ENCODE results near the gene ECI2. TPM values are rescaled to one million over a fixed set of nuclear protein-coding genes. Genes with fewer than 3 reads are reported as not detected.

The ECI2 gene
- total RNA-seq, 4 donors from 2014 or later = 22.8 to 35.4 (median 30.2) TPM

DNA sequence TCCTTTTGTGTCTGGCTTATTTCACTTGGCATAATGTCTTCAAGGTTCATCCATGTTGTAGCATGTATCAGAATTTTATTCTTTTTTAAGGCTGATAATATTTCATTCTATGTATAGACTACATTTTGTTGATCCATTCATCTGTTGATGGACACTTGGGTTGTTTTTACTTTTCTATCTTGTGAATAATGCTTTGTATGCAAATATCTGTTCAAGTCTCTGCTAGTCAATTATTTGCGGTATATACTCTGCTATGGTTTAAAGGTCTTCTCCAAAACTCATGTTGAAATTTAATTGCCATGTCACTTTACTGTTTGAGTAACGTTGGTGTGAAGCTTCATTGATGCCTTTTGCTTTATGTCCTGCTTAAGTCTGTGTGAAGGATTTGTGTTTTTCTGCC is 27.5 kb downstream of the ECI2 start:
- no peak overlapping the region for H3K4me3 ChIP-seq (ENCODE audit: low read depth, poor library complexity, severe bottlenecking)
- intact Hi-C loops (cut with DNase I; ENCODE audit: low total_unique reads) = no loop called here
- 76 to 80% methylated on average over 2 of the region's 2 CpGs for WGBS, 2 donors

DNA sequence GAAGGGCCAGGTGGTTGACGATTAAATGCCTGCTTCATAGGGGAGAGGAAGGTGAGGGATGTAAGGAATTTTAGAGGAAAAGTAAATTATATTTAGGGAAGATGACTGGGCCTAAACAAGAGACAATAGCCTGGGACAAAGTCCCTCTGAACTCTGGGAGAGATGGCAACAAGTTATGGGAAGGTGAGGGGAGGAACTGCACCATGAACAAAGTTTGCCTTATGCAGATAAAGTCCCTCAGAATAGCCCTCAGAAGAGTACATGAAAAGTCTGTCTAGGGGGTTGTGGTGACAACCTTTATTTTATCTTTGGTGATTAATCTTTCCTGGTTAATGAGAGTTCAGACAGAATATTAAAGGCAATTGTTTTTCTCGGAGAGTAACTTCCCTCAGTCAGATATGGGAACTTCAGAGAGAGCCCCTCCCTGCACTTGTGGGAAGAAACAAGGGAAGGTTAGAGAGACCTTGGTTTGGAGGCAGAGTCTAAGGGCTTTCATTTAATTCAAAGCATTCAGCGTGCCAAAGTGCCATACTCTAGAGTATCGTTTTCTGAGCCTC is 29.3 kb downstream of the ECI2 start:
- intact Hi-C loops (cut with DNase I; ENCODE audit: low total_unique reads) = no loop called here
- WGBS, 2 donors = 83 to 85% methylated on average over 4 of the region's 4 CpGs
- H3K4me3 ChIP-seq (ENCODE audit: low read depth, poor library complexity, severe bottlenecking) = no peak overlapping the region
- no peak for DNase-seq (ENCODE audit: low spot score in 2 of 2)
- TF ChIP-seq, protein P1, sequence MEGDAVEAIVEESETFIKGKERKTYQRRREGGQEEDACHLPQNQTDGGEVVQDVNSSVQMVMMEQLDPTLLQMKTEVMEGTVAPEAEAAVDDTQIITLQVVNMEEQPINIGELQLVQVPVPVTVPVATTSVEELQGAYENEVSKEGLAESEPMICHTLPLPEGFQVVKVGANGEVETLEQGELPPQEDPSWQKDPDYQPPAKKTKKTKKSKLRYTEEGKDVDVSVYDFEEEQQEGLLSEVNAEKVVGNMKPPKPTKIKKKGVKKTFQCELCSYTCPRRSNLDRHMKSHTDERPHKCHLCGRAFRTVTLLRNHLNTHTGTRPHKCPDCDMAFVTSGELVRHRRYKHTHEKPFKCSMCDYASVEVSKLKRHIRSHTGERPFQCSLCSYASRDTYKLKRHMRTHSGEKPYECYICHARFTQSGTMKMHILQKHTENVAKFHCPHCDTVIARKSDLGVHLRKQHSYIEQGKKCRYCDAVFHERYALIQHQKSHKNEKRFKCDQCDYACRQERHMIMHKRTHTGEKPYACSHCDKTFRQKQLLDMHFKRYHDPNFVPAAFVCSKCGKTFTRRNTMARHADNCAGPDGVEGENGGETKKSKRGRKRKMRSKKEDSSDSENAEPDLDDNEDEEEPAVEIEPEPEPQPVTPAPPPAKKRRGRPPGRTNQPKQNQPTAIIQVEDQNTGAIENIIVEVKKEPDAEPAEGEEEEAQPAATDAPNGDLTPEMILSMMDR (IDR thresholded peaks at IDR 0.05) = no peak
- no peak for TF ChIP-seq POLR2A (IDR thresholded peaks at IDR 0.05)

More for the DNA sequence above, 27.5 kb downstream of the ECI2 start:
- DNase-seq (ENCODE audit: low spot score in 2 of 2) = no peak
- TF ChIP-seq, protein P1 (IDR thresholded peaks at IDR 0.05) = no peak
- TF ChIP-seq POLR2A (IDR thresholded peaks at IDR 0.05) = no peak

DNA sequence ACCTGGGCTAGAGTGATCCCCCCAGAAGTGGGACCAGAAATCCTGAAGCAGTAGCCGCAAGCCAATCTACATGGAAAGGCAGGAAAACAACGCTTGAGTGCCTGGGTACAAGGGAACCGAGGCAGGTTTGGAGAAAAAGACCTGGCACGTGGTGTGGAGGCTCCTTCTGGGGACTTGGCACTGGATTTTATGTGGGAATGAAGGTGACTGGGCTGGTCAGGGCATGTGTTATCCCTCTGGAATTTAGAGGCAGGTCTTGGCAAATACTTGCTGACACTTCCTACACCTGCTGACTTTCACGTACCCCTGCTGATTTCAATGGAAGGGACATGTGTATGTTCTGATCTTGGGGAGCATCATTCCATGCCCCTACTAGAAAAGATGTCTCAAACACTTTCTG is 31.4 kb downstream of the ECI2 start:
- no peak for DNase-seq (ENCODE audit: low spot score in 2 of 2)
- intact Hi-C loops (cut with DNase I; ENCODE audit: low total_unique reads) = no loop called here
- no peak for TF ChIP-seq POLR2A (IDR thresholded peaks at IDR 0.05)
- TF ChIP-seq, protein P1 (IDR thresholded peaks at IDR 0.05) = no peak
- no peak overlapping the region for H3K4me3 ChIP-seq (ENCODE audit: low read depth, poor library complexity, severe bottlenecking)
- WGBS, 2 donors = 59 to 81% methylated on average over 5 of the region's 5 CpGs

DNA sequence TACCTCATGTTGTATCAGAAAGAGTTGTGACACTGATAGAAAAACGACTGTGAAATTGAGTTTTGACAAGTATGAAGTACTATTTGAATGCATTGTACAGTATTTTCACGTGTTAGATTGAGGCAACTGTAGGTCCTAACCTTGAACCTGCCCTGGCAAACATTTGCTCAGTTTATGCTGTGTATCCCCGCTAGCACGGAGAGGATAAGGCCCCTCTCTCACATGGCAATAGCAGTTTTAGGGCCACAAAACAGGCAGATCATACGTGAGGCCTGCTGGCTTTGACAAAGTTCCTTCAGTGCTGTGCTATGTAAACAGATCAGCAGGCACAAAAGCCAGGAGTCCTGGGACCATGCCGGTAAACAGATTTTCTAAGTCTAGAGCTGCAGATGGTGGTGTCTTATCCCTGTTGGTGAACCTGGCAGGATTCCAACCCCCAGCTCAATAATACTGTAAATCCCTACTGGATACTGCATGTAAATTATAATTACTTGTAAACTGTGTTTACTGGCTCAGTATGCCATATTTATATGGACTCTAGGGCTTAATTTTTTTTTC is 32.6 kb downstream of the ECI2 start:
- 79 to 82% methylated on average over 6 of the region's 6 CpGs for WGBS, 2 donors
- intact Hi-C loops (cut with DNase I; ENCODE audit: low total_unique reads) = no loop called here
- no peak for DNase-seq (ENCODE audit: low spot score in 2 of 2)
- H3K4me3 ChIP-seq (ENCODE audit: low read depth, poor library complexity, severe bottlenecking) = no peak overlapping the region
- no peak for TF ChIP-seq POLR2A (IDR thresholded peaks at IDR 0.05)
- TF ChIP-seq, protein P1 (IDR thresholded peaks at IDR 0.05) = no peak

DNA sequence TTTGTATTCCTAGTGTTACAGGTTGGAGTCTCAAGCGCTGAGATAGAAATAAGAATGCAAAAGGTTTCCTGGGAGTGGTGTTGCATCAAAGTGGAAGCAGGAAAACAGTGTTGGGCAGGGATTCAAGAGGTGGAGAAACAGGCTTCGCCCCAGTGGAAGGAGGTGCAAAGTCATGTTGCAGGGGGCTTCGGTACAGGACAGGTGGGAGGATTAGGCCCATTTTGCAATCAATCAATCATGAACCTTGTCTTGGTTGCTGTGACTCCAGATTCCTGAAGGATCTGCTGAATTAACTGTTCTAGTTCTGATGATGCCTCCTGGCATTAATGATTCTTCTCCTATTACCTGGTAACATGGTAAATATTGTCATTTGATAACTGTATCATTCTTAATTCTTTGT is 34.1 kb downstream of the ECI2 start:
- H3K4me3 ChIP-seq (ENCODE audit: low read depth, poor library complexity, severe bottlenecking) = no peak overlapping the region
- no peak for DNase-seq (ENCODE audit: low spot score in 2 of 2)
- WGBS, 2 donors = 49 to 55% methylated on average over 3 of the region's 3 CpGs
- no peak for TF ChIP-seq POLR2A (IDR thresholded peaks at IDR 0.05)
- TF ChIP-seq, protein P1 (IDR thresholded peaks at IDR 0.05) = no peak
- intact Hi-C loops (cut with DNase I; ENCODE audit: low total_unique reads) = no loop called here

DNA sequence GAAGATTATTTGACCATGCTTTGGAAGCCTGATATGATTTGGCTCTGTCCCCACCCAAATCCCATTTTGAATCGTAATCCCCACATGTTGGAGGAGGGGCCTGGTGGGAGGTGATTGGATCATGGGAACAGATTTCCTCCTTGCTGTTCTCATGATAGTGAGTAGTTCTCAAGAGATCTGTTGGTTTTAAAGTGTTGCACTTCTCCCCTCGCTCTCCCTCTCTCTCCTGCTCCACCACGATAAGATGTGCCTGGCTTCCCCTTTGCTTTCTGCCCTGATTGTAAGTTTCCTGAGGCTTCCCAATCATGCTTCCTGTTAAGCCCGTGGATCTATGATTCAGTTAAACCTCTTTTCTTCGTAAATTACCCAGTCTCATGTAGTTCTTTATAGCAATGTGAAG is 34.7 kb downstream of the ECI2 start:
- no peak overlapping the region for H3K4me3 ChIP-seq (ENCODE audit: low read depth, poor library complexity, severe bottlenecking)
- intact Hi-C loops (cut with DNase I; ENCODE audit: low total_unique reads) = no loop called here
- no peak for DNase-seq (ENCODE audit: low spot score in 2 of 2)
- TF ChIP-seq POLR2A (IDR thresholded peaks at IDR 0.05) = no peak
- TF ChIP-seq, protein P1 (IDR thresholded peaks at IDR 0.05) = no peak
- 79% methylated on average over 5 of the region's 5 CpGs for WGBS, 2 donors
